Stimulated activated CD8-positive, alpha-beta memory T cell treated with anti-CD3 and anti-CD28 coated beads, Interleukin-15, amount 100 ng/mL, for 4 hours (primary cell): Measurements from ENCODE around the gene CDK13.
"Not testable (repeated sequence)": the region's sequence is repeated elsewhere in the genome, so short reads cannot be mapped to it uniquely, and the experiment has no call there.

Source experiments
- DNase-seq, 2 donors: peaks; one replicate each; pipeline ENCODE4 v3.0.0-alpha.2; 2020; ENCODE audit warnings: low read depth in 2 of 2

The CDK13 gene

DNA sequence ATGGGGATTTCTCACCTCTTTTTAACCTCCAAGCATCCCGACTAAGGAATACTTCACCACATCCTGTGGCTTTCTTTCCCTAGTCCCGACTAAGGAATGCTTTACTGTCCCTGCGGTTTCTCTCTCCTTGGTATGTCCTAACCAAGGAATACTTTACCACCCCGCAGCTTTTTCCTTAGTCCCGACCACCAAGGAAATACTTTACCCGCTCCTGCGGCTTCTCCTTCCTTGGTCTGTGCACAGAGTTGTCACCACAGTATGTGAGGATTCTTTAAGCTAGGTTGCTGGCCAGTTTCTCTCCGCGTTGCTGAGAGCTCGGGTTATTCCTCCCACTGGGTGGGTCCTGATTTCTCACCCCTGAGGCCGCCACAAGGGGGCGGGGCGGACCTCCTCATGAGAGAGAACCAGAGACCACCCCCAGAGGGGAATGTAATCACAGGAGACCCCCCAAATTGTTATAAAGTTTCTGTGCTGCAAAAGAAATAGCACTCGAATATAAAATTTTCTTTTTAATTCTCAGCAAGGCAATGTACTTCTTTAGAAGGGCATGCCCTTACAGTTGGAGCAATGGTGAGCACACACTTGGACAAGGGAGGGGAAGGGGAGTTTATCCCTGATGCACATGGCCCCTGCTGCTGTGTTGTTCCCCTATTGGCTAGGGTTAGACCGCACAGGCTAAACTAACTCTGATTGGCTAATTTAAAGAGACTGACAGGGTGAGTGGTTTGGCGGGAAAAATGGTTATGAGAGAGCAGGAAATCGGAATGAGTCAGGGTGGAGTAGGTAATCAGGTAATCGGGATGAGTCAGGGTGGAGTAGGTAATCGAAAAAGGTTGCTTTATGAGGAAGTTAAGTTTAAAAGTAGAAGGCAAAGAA, 197.6 kb downstream of the CDK13 start:
- DNase-seq, result no peak

GRCh38 chr7:40148247-40148580, 198.2 kb downstream of the CDK13 start:
- DNase-seq, result not testable (repeated sequence)

- DNase-seq, result no peak
These were observed 198.6 kb downstream of the CDK13 start for GRCh38 chr7:40148671-40149070.
